ENCODE measurements around the gene BACH2. TPM values are rescaled to one million over a fixed set of nuclear protein-coding genes. Genes with fewer than 3 reads are reported as not detected.
"Not testable (repeated sequence)": the region's sequence is repeated elsewhere in the genome, so short reads cannot be mapped to it uniquely, and the experiment has no call there.

The BACH2 gene
- total RNA-seq, 2 donors from 2014 or later: 0.52 to 1.2 TPM

GRCh38 chr6:90167514-90168379 is 128.9 kb downstream of the BACH2 start:
- no peak for DNase-seq
- H3K27ac ChIP-seq: no peak overlapping the region
- TF ChIP-seq CTCF (IDR thresholded peaks at IDR 0.05): no peak
- no peaks in the 10 kb centered on the region for H3K27me3 ChIP-seq
- H3K9ac ChIP-seq (ENCODE audit: low read depth in 2 of 2, low read length in 2 of 2): no peak overlapping the region
- intact Hi-C loops (cut with DNase I): no loop called here
- H3K4me3 ChIP-seq: no peak overlapping the region
- H3K9me3 ChIP-seq: no peaks in the 10 kb centered on the region
- H3K4me1 ChIP-seq: no peaks in the 10 kb centered on the region
- H3K36me3 ChIP-seq: no peaks in the 10 kb centered on the region

- H3K9me3 ChIP-seq; intact Hi-C loops (cut with DNase I); H3K4me3 ChIP-seq; DNase-seq; H3K27me3 ChIP-seq; H3K9ac ChIP-seq (ENCODE audit: low read depth in 2 of 2, low read length in 2 of 2); H3K4me1 ChIP-seq; H3K27ac ChIP-seq; H3K36me3 ChIP-seq: not testable (repeated sequence)
Observed at GRCh38 chr6:90166155-90166924, 130.3 kb downstream of the BACH2 start.

GRCh38 chr6:90162648-90163387 is 133.8 kb downstream of the BACH2 start:
- no peak for TF ChIP-seq CTCF (IDR thresholded peaks at IDR 0.05)
- intact Hi-C loops (cut with DNase I): no loop called here
- Histone ChIP-seq H3K27ac (no peak overlapping the region), H3K27me3 (no peaks in the 10 kb centered on the region), H3K9ac (ENCODE audit: low read depth in 2 of 2, low read length in 2 of 2) (no peak overlapping the region), H3K36me3 (no peaks in the 10 kb centered on the region), H3K9me3 (no peaks in the 10 kb centered on the region), H3K4me3 (no peak overlapping the region), H3K4me1 (no peaks in the 10 kb centered on the region)
- DNase-seq: no peak

- intact Hi-C loops (cut with DNase I): no loop called here
- Histone ChIP-seq H3K9me3 (no peaks in the 10 kb centered on the region), H3K27ac (no peak overlapping the region), H3K4me1 (no peaks in the 10 kb centered on the region), H3K4me3 (no peak overlapping the region), H3K36me3 (no peaks in the 10 kb centered on the region), H3K9ac (ENCODE audit: low read depth in 2 of 2, low read length in 2 of 2) (no peak overlapping the region), H3K27me3 (no peaks in the 10 kb centered on the region)
- no peak for DNase-seq
- no peak for TF ChIP-seq CTCF (IDR thresholded peaks at IDR 0.05)
Observed at GRCh38 chr6:90160013-90160412, 136.6 kb downstream of the BACH2 start.

GRCh38 chr6:90159452-90159851 is 137.2 kb downstream of the BACH2 start:
- intact Hi-C loops (cut with DNase I): no loop called here

More at GRCh38 chr6:90159452-90159851, 137.2 kb downstream of the BACH2 start:
- Histone ChIP-seq H3K36me3 (no peaks in the 10 kb centered on the region), H3K9ac (ENCODE audit: low read depth in 2 of 2, low read length in 2 of 2) (no peak overlapping the region), H3K4me3 (no peak overlapping the region), H3K9me3 (no peaks in the 10 kb centered on the region), H3K4me1 (no peaks in the 10 kb centered on the region), H3K27ac (no peak overlapping the region), H3K27me3 (no peaks in the 10 kb centered on the region)
- no peak for TF ChIP-seq CTCF (IDR thresholded peaks at IDR 0.05)
- no peak for DNase-seq
